Nephron progenitor cell (in vitro differentiated cells): ENCODE results near the gene RRAS2.

ENCODE experiments used
- DNase-seq: peaks from one replicate; pipeline ENCODE4 v3.0.0; 2021
- H3K27ac Mint-ChIP-seq: 2 replicates; pipeline ENCODE4 v1.8.0; 2021; ENCODE audit warnings: mild to moderate bottlenecking, moderate library complexity, mixed read lengths
- H3K27me3 Mint-ChIP-seq: 2 replicates; pipeline ENCODE4 v1.8.0; 2021; ENCODE audit warnings: mild to moderate bottlenecking, low read depth, mixed read lengths; ENCODE audit not compliant: poor library complexity
- H3K36me3 Mint-ChIP-seq: 2 replicates; pipeline ENCODE4 v1.8.0; 2021; ENCODE audit warnings: low read depth, mixed read lengths
- H3K4me1 Mint-ChIP-seq: 2 replicates; pipeline ENCODE4 v1.8.0; 2021; ENCODE audit warnings: mixed read lengths
- H3K4me3 Mint-ChIP-seq: 2 replicates; pipeline ENCODE4 v1.8.0; 2021; ENCODE audit warnings: mild to moderate bottlenecking, moderate library complexity, mixed read lengths
- H3K9me3 Mint-ChIP-seq: 2 replicates; pipeline ENCODE4 v1.8.0; 2021; ENCODE audit warnings: mild to moderate bottlenecking, moderate library complexity, mixed read lengths
- TF ChIP-seq, protein P1 (sequence below): fragments of 200-600 bp; sonication (generic); IDR thresholded peaks from 2 replicates; pipeline ENCODE4 v1.5.0; 2021; ENCODE audit warnings: antibody characterized with exemption

Gene RRAS2

DNA sequence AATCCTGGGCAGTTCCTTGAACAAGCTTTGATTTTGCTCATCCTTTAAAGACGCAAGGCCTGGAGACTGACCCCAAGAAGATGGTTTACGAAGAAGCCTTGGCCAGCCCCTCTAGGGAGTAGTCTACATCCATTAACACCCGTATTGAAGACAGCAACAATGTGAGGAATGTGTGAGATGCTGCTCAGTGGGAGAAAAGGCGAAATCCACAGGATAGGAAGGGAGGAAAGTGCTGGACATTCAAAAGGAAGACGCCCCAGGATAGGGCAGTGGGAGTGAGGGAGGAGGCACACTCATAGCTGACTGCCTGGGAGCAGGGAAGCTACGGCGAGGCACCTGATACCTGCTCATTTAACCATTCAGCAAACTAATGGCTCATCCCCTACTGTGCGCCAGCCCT lies 114.1 kb downstream of the RRAS2 start:
- Mint-ChIP-seq H3K9me3 (no peaks in the 10 kb centered on the region), H3K36me3 (peaks cover 10% of the 10 kb centered on the region), H3K4me3 (no peak overlapping the region), H3K27ac (peak overlapping the region; percentile 89), H3K27me3 (peaks cover 8% of the 10 kb centered on the region), H3K4me1 (peaks cover 27% of the 10 kb centered on the region)
- TF ChIP-seq, protein P1, sequence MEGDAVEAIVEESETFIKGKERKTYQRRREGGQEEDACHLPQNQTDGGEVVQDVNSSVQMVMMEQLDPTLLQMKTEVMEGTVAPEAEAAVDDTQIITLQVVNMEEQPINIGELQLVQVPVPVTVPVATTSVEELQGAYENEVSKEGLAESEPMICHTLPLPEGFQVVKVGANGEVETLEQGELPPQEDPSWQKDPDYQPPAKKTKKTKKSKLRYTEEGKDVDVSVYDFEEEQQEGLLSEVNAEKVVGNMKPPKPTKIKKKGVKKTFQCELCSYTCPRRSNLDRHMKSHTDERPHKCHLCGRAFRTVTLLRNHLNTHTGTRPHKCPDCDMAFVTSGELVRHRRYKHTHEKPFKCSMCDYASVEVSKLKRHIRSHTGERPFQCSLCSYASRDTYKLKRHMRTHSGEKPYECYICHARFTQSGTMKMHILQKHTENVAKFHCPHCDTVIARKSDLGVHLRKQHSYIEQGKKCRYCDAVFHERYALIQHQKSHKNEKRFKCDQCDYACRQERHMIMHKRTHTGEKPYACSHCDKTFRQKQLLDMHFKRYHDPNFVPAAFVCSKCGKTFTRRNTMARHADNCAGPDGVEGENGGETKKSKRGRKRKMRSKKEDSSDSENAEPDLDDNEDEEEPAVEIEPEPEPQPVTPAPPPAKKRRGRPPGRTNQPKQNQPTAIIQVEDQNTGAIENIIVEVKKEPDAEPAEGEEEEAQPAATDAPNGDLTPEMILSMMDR: no peak
- DNase-seq: no peak

DNA sequence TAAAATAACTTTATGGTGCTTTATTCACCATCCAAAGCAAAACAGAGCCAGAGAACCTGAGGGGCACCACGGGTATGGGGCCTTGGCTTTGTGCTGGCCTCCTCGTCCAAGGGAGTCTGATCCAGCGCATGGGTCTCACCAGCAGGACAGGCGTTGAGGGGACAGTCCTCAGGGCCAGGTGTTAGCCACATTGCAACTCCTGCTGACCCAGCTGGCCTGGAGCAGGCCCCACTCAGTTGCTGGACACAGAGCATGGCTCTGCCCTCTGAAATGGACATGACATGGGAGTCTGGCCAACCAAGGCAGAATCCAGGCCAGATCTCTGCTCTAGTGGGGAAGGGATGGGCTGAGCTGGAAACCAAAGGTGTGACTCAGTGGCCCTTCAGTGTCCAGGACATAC lies 116.2 kb downstream of the RRAS2 start:
- peaks cover 10% of the 10 kb centered on the region for H3K36me3 Mint-ChIP-seq
- no peaks in the 10 kb centered on the region for H3K9me3 Mint-ChIP-seq
- no peak overlapping the region for H3K27ac Mint-ChIP-seq
- TF ChIP-seq, protein P1: no peak
- H3K4me1 Mint-ChIP-seq: peaks cover 11% of the 10 kb centered on the region
- H3K27me3 Mint-ChIP-seq: peaks cover 8% of the 10 kb centered on the region
- H3K4me3 Mint-ChIP-seq: no peak overlapping the region
- no peak for DNase-seq

DNA sequence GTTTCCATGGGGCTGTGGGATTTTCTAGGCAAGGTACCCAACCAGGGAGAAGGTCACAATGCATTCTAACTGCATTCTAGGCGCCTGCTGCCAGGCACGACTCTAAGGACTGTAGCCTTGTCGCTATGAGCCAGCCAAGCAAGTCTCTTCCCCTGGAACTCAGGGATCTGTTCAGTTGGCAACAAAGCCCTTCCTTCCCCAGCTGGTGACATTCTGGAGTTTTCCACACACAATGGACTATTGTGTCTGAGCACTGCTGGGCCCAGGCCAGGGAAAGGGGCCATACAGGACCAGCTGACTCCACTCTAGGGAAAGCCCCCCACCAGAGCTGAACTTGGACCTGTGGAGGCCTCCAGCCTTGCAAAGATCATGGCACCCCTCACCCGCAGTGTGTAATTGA lies 116.8 kb downstream of the RRAS2 start:
- no peaks in the 10 kb centered on the region for H3K9me3 Mint-ChIP-seq
- H3K4me1 Mint-ChIP-seq: peaks cover 6% of the 10 kb centered on the region
- H3K27ac Mint-ChIP-seq: no peak overlapping the region
- peaks cover 10% of the 10 kb centered on the region for H3K36me3 Mint-ChIP-seq
- TF ChIP-seq, protein P1: no peak
- no peak overlapping the region for H3K4me3 Mint-ChIP-seq
- DNase-seq: no peak
- H3K27me3 Mint-ChIP-seq: peaks cover 10% of the 10 kb centered on the region

DNA sequence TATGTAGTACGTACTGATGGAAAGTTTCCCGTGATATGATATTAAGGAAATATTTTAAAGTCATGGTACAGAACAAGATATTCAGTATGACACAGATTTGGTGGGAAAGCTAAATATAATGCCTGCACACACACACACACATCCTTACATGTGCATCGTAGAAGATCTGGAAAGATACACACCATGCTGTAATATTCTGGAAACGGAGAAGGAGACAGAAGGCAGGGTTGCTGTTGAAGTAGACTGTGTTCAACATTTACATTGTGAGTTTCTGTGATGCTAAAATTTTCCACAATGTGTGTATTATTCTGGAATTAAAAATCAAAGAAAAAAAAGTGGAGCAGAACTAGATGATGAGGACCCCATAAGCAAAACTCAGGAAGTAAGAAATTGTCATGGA lies 118.0 kb downstream of the RRAS2 start:
- peaks cover 16% of the 10 kb centered on the region for H3K27me3 Mint-ChIP-seq
- TF ChIP-seq, protein P1: no peak
- H3K9me3 Mint-ChIP-seq: no peaks in the 10 kb centered on the region
- peaks cover 10% of the 10 kb centered on the region for H3K36me3 Mint-ChIP-seq
- H3K27ac Mint-ChIP-seq: no peak overlapping the region
- peaks cover 8% of the 10 kb centered on the region for H3K4me1 Mint-ChIP-seq
- no peak overlapping the region for H3K4me3 Mint-ChIP-seq
- no peak for DNase-seq

DNA sequence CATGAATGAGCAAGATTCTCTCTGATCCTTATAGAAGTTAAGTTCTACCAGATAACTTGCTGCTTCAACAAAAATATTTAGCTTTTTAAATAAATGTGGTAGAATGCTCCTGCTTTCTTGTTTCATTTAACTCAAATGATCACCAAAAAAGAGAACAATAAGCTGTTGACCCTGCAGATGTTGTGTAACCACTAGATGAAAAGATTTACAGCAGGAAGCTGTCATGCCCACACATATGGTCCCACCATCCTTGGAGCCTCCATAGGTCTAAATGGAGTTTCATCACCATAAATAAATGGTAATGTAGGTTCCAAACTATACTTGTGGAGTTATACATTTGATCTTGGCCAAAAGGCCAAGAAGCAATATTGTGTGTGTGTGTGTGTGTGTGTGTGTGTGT lies 118.8 kb downstream of the RRAS2 start:
- no peak for DNase-seq
- no peak overlapping the region for H3K27ac Mint-ChIP-seq
- no peak overlapping the region for H3K4me3 Mint-ChIP-seq
- H3K9me3 Mint-ChIP-seq: no peaks in the 10 kb centered on the region
- TF ChIP-seq, protein P1: no peak
- peaks cover 10% of the 10 kb centered on the region for H3K36me3 Mint-ChIP-seq
- H3K27me3 Mint-ChIP-seq: peaks cover 16% of the 10 kb centered on the region
- H3K4me1 Mint-ChIP-seq: peaks cover 9% of the 10 kb centered on the region

DNA sequence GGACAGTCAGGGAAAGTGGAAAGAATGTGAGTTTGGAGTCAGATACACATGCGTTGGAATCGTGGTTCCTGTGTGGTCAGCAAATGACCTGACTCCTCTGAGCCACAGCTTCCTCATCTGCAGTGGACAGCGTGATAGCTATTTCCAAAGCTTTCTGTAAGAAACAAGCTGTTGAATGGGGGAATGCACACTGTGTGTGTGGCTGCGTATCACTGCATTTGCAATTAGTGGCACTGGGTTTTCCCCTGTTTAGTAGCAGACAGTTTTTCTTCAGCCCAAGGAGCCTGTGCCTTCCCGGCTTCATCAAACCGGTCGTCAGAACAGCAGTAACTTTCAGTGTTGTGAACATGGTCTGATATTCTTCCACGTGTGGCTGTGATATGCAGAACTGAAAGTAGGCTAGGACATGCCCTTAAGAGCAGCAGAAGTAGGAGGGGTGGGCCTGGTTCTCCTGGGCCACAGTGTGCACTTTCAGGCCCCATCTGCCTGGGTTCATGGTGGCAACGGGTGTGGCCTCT lies 121.5 kb downstream of the RRAS2 start:
- no peak for DNase-seq
- Mint-ChIP-seq H3K9me3 (no peaks in the 10 kb centered on the region), H3K27ac (no peak overlapping the region), H3K4me3 (no peak overlapping the region), H3K4me1 (peaks cover 9% of the 10 kb centered on the region), H3K36me3 (no peaks in the 10 kb centered on the region), H3K27me3 (peaks cover 15% of the 10 kb centered on the region)
- TF ChIP-seq, protein P1: no peak
